IPS-15b (cell line): ENCODE measurements around the gene RAPGEF4.

Experiments
- H3K27me3 ChIP-seq: one replicate; pipeline ENCODE4 v1.6.1; 2013; ENCODE audit warnings: low read length; ENCODE audit not compliant: control insufficient read depth, insufficient read depth
- H3K36me3 ChIP-seq: one replicate; pipeline ENCODE4 v1.6.1; 2013; ENCODE audit warnings: low read length; ENCODE audit not compliant: control insufficient read depth, insufficient read depth
- H3K4me1 ChIP-seq: one replicate; pipeline ENCODE4 v1.6.1; 2013; ENCODE audit warnings: mild to moderate bottlenecking, low read length; ENCODE audit not compliant: control insufficient read depth, insufficient read depth
- H3K4me3 ChIP-seq: one replicate; pipeline ENCODE4 v1.5.1; 2013; ENCODE audit warnings: low read depth, low read length
- H3K9ac ChIP-seq: one replicate; pipeline ENCODE4 v1.6.1; 2013; ENCODE audit warnings: low read depth, mild to moderate bottlenecking, low read length
- H3K9me3 ChIP-seq: one replicate; pipeline ENCODE4 v1.6.1; 2013; ENCODE audit warnings: mild to moderate bottlenecking, low read length; ENCODE audit not compliant: control insufficient read depth, insufficient read depth

The RAPGEF4 gene

DNA sequence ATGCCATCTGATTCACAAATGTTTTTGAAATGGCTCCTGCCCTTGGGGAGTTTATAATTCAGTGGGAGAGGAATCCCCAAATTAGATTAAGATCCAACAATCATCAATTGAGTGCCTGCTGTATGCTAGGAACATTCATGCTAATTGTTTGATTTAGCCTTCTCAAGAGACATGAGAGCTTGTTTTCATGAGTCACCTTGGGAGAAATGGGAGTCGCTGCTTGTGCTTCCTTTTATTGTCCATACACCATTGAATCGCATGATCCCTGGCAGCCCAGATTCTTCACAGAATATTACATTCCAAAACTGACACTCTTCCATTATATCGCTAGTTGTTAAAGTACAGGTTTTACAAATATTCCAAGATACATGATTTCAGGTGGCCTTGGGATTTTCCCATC, 234.0 kb downstream of the RAPGEF4 start:
- no peak overlapping the region for H3K9ac ChIP-seq
- H3K4me3 ChIP-seq: no peak overlapping the region
- no peaks in the 10 kb centered on the region for H3K27me3 ChIP-seq
- H3K4me1 ChIP-seq: peaks cover 4% of the 10 kb centered on the region
- no peaks in the 10 kb centered on the region for H3K9me3 ChIP-seq
- no peaks in the 10 kb centered on the region for H3K36me3 ChIP-seq

DNA sequence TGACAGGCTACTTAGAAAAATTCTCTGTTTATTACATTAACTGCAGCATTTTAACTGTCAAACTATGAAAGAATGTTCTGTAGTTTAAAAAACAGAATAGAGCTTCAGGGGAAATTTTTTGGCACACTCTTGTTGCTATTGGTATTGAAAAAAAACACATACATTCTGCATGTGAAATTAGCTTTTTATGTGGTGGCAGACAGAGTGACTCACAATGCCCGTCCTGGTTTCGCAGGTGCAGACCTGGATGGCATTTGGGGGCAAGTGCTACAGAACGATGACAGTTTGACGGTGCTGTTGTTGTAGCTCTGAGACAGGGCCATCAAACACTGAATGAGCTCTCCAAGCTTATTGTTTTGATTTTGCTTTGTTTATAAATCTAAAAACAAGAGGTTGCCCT, 235.0 kb downstream of the RAPGEF4 start:
- Histone ChIP-seq H3K27me3 (no peaks in the 10 kb centered on the region), H3K4me1 (no peaks in the 10 kb centered on the region), H3K4me3 (no peak overlapping the region), H3K9ac (no peak overlapping the region), H3K9me3 (no peaks in the 10 kb centered on the region), H3K36me3 (no peaks in the 10 kb centered on the region)

DNA sequence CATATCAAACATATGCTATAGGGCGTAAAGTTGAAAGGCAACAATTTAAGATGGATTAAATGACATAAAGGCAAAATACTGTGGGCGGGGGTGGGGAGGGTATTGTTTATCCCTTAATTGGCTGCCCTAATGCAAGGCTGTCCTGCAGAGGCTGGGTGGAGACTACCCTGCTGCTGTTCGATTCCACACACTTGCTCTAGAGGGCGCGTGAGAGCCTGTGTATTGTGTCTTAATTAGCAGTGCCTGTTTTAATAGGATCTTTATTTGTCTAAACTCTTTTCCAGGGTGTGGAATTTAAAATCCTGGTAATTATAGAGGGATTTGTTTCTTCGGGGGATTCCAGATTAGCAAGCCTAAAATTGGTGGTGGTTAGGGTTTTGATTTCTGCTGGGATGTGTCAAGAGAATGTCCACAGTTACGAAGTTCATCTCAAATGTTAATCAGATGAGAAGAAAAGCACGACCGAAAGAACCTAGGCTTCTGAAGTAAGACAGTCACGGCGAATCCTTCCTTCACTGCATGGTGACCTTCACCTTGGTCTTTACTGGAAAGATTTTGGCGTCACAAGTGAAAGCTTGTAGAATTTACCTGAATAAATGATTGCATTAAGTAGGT, 236.5 kb downstream of the RAPGEF4 start:
- H3K27me3 ChIP-seq: no peaks in the 10 kb centered on the region
- no peaks in the 10 kb centered on the region for H3K4me1 ChIP-seq
- H3K4me3 ChIP-seq: no peak overlapping the region
- H3K36me3 ChIP-seq: no peaks in the 10 kb centered on the region
- H3K9me3 ChIP-seq: no peaks in the 10 kb centered on the region
- H3K9ac ChIP-seq: no peak overlapping the region

DNA sequence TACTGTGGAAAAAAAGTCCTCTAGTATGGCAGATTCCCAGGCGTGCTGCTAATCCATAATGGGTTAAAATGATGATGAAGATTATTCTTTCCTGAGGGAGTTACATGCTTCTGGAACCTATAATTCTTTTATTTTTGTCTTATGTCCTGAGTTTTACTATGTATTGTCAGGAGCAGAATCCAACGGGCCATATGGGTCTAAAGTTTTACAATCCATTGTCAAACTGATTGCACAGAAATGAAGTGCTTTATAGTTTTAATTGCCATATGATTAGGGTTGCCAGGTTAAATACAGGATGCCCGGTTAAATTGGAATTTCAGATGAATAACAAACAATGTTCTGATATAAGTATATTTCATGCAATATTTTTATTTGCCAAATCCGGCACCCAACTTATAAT, 239.1 kb downstream of the RAPGEF4 start:
- H3K9me3 ChIP-seq: no peaks in the 10 kb centered on the region
- H3K36me3 ChIP-seq: no peaks in the 10 kb centered on the region
- H3K27me3 ChIP-seq: no peaks in the 10 kb centered on the region

DNA sequence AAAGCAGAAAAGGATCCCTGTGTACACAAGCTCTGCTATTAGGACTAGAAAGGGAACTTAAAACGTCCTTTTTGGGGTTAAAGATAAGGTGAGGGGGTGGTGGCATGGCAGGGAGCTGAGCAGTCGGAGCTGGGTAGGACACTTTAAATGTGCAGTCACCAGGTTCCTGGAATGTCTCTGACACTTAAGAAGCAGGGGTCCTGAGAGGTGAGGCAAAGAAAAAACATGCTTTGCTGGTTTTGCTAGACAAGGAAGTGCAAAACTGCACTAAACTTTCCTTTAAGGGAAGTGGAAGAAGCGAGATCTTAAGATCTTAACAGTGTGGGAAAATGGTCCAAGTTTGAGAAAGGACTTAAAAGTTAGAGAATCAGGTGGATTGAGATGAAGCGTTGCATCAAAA, 240.5 kb downstream of the RAPGEF4 start:
- H3K4me3 ChIP-seq: no peak overlapping the region
- H3K4me1 ChIP-seq: no peaks in the 10 kb centered on the region
- H3K9me3 ChIP-seq: no peaks in the 10 kb centered on the region
- no peaks in the 10 kb centered on the region for H3K36me3 ChIP-seq
- no peaks in the 10 kb centered on the region for H3K27me3 ChIP-seq
- no peak overlapping the region for H3K9ac ChIP-seq

More for the DNA sequence above, 239.1 kb downstream of the RAPGEF4 start:
- H3K9ac ChIP-seq: no peak overlapping the region
- H3K4me1 ChIP-seq: no peaks in the 10 kb centered on the region
- H3K4me3 ChIP-seq: no peak overlapping the region

DNA sequence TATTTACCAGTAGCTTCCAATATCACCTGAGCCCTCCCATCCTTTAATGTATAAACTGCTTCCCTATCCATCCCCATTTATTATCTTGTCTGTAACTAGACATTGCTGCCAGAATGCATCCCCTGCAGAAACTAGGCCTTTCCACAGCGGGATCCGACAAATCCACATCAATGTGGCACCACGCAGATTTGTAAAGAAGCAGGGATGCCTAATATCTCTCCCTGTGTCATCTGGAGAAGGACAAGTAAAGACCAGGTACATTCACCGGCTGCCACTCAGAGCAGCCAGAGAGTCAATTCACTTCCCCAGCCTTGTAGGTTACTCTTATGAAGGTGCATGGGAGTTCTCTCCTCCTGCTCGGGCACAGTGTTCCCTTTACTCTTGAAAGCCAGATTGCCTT, 241.2 kb downstream of the RAPGEF4 start:
- no peak overlapping the region for H3K9ac ChIP-seq
- H3K9me3 ChIP-seq: no peaks in the 10 kb centered on the region
- H3K36me3 ChIP-seq: no peaks in the 10 kb centered on the region
- H3K27me3 ChIP-seq: no peaks in the 10 kb centered on the region
- H3K4me1 ChIP-seq: no peaks in the 10 kb centered on the region
- H3K4me3 ChIP-seq: no peak overlapping the region

DNA sequence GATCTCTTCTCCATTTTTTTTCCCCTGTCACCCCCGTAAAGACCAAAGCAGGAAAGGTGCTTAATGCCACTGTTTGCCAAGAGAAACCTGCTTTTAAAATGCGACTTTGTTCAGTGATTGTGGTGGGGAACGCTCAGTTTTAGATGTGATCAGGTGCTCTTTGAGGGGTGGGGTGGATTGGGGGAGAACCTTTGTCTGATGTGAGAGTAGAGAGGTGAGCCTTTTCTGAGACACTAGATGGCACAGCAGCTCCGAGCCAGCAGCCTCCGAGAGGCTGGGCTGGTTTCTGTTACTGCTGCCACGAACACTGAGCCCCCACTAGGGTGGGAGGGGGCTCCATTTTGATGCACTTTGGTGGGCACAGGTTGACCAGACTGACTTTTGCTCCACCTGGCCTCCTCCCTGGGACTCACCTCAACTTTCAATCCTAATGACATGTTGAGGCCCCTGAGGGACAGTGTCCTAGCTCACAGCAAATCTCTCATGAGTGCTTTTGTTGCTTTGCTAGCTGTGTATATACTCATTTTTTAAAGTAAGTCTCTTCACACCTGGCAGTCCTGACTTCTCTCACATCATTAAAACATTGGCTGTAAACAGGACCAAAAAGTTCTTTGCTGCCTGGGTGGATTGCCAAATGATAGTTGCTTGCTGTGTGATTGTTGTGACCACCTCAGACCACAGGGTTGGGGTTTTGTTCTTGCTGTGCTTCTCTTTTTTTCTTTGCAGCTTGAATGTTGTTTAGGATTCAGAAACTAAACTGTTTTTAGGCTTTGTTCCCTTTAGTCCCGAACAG, 241.8 kb downstream of the RAPGEF4 start:
- no peaks in the 10 kb centered on the region for H3K36me3 ChIP-seq
- no peaks in the 10 kb centered on the region for H3K9me3 ChIP-seq
- no peak overlapping the region for H3K9ac ChIP-seq
- H3K27me3 ChIP-seq: no peaks in the 10 kb centered on the region
- no peak overlapping the region for H3K4me3 ChIP-seq
- H3K4me1 ChIP-seq: no peaks in the 10 kb centered on the region

DNA sequence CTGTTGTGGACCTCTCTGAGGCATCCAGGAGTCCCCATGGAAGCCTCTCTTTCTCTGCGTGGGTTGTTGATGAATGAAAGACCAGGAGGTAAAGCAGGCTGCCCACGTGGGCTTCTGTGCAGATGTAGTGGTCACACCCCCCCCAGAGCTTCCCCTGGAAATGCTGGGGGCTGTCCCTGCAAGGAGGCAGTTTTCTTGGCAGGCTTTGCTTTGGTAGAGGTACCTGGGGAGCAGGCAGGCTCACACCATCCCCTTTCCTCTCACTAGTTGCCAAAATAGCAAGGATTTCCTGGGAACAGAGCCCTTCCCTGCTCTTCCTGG, 242.4 kb downstream of the RAPGEF4 start:
- no peak overlapping the region for H3K9ac ChIP-seq
- H3K4me1 ChIP-seq: no peaks in the 10 kb centered on the region
- H3K27me3 ChIP-seq: no peaks in the 10 kb centered on the region
- no peak overlapping the region for H3K4me3 ChIP-seq
- no peaks in the 10 kb centered on the region for H3K36me3 ChIP-seq
- H3K9me3 ChIP-seq: no peaks in the 10 kb centered on the region

DNA sequence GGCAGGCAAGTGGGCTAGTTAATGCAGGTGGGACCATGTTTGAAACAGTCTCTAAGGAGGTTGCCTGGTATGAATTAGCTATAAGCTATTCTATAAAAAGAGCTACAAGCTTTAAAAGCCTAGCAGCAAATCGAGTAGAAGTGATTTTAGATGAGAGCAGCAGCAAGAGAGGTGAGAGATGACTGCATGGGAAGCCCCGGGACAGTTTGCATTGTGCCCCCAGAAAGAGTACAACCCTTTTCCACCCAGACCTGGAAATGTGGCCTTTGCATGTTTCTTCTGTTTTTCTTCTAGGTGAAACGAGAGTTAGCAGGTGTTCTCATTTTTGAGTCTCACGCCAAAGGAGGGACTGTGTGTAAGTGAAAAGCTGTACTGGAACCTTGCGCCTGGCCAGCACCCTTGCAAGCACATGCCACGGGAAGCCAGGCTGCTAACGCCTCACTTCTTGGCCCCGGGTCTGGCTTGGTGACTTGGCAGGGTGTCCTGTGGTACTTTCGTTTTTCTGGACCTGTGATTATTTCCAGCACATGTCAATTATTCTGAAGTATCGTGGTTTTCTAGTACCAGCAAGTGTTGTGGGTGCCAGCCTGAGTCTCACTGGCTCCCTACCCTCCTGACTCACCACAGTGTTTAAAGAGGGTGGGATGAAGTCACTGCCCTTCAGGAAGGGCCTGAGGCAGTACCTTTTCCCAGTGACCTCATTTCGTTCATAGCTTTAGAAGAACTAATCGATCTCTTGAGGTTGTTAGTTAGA, 249.7 kb downstream of the RAPGEF4 start:
- Histone ChIP-seq H3K4me1 (no peaks in the 10 kb centered on the region), H3K4me3 (no peak overlapping the region), H3K9me3 (no peaks in the 10 kb centered on the region), H3K9ac (no peak overlapping the region), H3K36me3 (no peaks in the 10 kb centered on the region), H3K27me3 (no peaks in the 10 kb centered on the region)

DNA sequence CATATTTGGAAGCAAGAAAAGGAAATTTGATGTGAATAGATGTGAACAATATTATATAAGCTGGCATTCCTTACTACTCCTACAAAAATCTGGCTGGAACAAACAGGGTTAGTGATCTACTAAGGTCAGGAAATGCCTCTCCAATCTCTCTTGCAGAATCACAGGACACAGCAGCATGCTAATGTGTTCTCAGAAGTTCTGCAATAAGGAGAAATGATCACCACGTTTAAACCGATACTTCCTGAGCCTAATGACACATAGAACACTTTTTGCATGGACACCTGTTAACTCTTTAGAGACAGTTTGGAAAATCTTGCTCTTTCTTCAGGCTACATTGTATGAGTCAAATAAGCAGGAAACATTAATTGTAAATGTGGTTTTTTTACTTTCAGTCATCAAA, 250.4 kb downstream of the RAPGEF4 start:
- no peaks in the 10 kb centered on the region for H3K4me1 ChIP-seq
- no peaks in the 10 kb centered on the region for H3K36me3 ChIP-seq
- no peaks in the 10 kb centered on the region for H3K27me3 ChIP-seq
- no peak overlapping the region for H3K9ac ChIP-seq
- H3K4me3 ChIP-seq: no peak overlapping the region
- H3K9me3 ChIP-seq: no peaks in the 10 kb centered on the region

DNA sequence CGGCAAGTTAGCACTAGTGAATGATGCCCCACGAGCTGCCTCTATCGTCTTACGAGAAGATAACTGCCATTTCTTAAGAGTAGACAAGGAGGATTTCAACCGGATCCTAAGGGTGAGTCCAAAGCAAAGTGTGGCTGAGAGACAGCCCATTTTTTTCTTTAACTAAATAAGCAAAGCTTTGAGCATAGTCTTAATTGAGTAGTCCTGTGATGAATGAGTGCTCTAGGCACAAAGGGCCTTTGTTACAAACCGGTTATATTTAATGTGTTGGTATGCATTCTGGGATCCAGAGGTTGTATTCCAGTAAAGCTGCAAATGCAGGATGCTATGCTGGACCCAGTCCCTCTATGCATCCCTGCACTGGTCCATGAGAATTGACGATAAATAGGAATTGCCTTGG, 253.1 kb downstream of the RAPGEF4 start:
- no peak overlapping the region for H3K9ac ChIP-seq

DNA sequence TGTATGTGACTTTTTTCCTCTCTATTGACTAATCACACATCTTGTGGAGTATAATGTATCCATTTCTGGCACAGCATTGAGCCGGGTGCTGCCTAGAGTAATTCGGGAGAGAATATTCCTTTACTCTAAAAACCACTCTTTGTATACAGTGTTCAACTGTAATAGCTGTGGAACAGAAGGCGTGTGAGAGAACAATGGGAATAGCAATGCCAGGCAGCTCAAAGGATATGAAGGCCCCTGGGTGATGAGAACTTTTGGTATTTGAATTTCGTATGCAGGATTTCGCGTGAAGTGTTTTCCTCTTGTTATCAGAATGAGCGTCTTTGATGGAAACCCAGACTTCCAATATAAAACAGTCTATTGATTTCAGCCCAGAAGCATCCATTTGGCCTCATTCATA, 255.4 kb downstream of the RAPGEF4 start:
- Histone ChIP-seq H3K36me3 (no peaks in the 10 kb centered on the region), H3K27me3 (no peaks in the 10 kb centered on the region), H3K9me3 (no peaks in the 10 kb centered on the region), H3K9ac (no peak overlapping the region), H3K4me1 (no peaks in the 10 kb centered on the region), H3K4me3 (no peak overlapping the region)

More for the DNA sequence above, 253.1 kb downstream of the RAPGEF4 start:
- no peaks in the 10 kb centered on the region for H3K9me3 ChIP-seq
- no peaks in the 10 kb centered on the region for H3K36me3 ChIP-seq
- no peaks in the 10 kb centered on the region for H3K27me3 ChIP-seq
- no peak overlapping the region for H3K4me3 ChIP-seq
- H3K4me1 ChIP-seq: no peaks in the 10 kb centered on the region
